ENCODE results near the gene GPR37L1. TPM values are rescaled to one million over a fixed set of nuclear protein-coding genes. Genes with fewer than 3 reads are reported as not detected.
A peak's percentile ranks its signal among the peaks of the same experiment; 100 is the strongest.
"Not testable (repeated sequence)": the region's sequence is repeated elsewhere in the genome, so short reads cannot be mapped to it uniquely, and the experiment has no call there.

The GPR37L1 gene
- total RNA-seq, 1 donor from 2014 or later: not detected

- DNase-seq (ENCODE audit: low spot score): no peak
- intact Hi-C loops (cut with DNase I): loop anchor here (10.0 kb wide), 1 partner anchor 236 kb away; no protein-coding TSS in a partner anchor
Observed at GRCh38 chr1:202130297-202130721, 7.6 kb downstream of the GPR37L1 start.

- intact Hi-C loops (cut with DNase I): loop anchor here (10.0 kb wide), 1 partner anchor 236 kb away; no protein-coding TSS in a partner anchor
- no peak for DNase-seq (ENCODE audit: low spot score)
Observed at GRCh38 chr1:202130816-202131522, 8.3 kb downstream of the GPR37L1 start.

GRCh38 chr1:202131956-202132821 is 9.5 kb downstream of the GPR37L1 start:
- intact Hi-C loops (cut with DNase I): loop anchor here (10.0 kb wide), 1 partner anchor 237 kb away; no protein-coding TSS in a partner anchor
- DNase-seq (ENCODE audit: low spot score): no peak

- intact Hi-C loops (cut with DNase I): loop anchor here (10.0 kb wide), 1 partner anchor 238 kb away; no protein-coding TSS in a partner anchor
- DNase-seq (ENCODE audit: low spot score): no peak
Observed at GRCh38 chr1:202133001-202133400, 10.3 kb downstream of the GPR37L1 start.

- intact Hi-C loops (cut with DNase I): loop anchor here (10.0 kb wide), 1 partner anchor 239 kb away; no protein-coding TSS in a partner anchor
- DNase-seq (ENCODE audit: low spot score): no peak
Observed at GRCh38 chr1:202133496-202133895, 10.8 kb downstream of the GPR37L1 start.

- DNase-seq (ENCODE audit: low spot score): no peak
- intact Hi-C loops (cut with DNase I): loop anchor here (10.0 kb wide), 1 partner anchor 239 kb away; no protein-coding TSS in a partner anchor
Observed at GRCh38 chr1:202133989-202134388, 11.3 kb downstream of the GPR37L1 start.

GRCh38 chr1:202134645-202135172 is 12.0 kb downstream of the GPR37L1 start:
- no peak for DNase-seq (ENCODE audit: low spot score)
- intact Hi-C loops (cut with DNase I): loop anchor here (5.0 to 10.0 kb wide), 2 partner anchors 127 to 240 kb away; no protein-coding TSS in a partner anchor

- DNase-seq (ENCODE audit: low spot score): peak; percentile 80
- intact Hi-C loops (cut with DNase I): loop anchor here (5.0 to 10.0 kb wide), 2 partner anchors 128 to 240 kb away; no protein-coding TSS in a partner anchor
Observed at GRCh38 chr1:202135221-202135721, 12.6 kb downstream of the GPR37L1 start.

- intact Hi-C loops (cut with DNase I): no loop called here
Observed at GRCh38 chr1:202140833-202141232, 18.1 kb downstream of the GPR37L1 start.

GRCh38 chr1:202141468-202141867 is 18.8 kb downstream of the GPR37L1 start:
- DNase-seq (ENCODE audit: low spot score); intact Hi-C loops (cut with DNase I): not testable (repeated sequence)

More at GRCh38 chr1:202140833-202141232, 18.1 kb downstream of the GPR37L1 start:
- DNase-seq (ENCODE audit: low spot score): no peak

GRCh38 chr1:202143011-202143767 is 20.5 kb downstream of the GPR37L1 start:
- DNase-seq (ENCODE audit: low spot score): no peak
- intact Hi-C loops (cut with DNase I): no loop called here

GRCh38 chr1:202143768-202144401 is 21.2 kb downstream of the GPR37L1 start:
- intact Hi-C loops (cut with DNase I): no loop called here

GRCh38 chr1:202144402-202145067 is 21.8 kb downstream of the GPR37L1 start, which contains the start of gene ARL8A:
TSS of gene ARL8A (minus strand) at chr1:202144737. CDS start at chr1:202144572, 165 bp downstream.
- intact Hi-C loops (cut with DNase I): no loop called here

More at GRCh38 chr1:202143768-202144401, 21.2 kb downstream of the GPR37L1 start:
- DNase-seq (ENCODE audit: low spot score): peak; percentile 81

GRCh38 chr1:202145068-202145743 is 22.5 kb downstream of the GPR37L1 start:
- no peak for DNase-seq (ENCODE audit: low spot score)
- intact Hi-C loops (cut with DNase I): no loop called here

More at GRCh38 chr1:202144402-202145067, 21.8 kb downstream of the GPR37L1 start, which contains the start of gene ARL8A:
- DNase-seq (ENCODE audit: low spot score): peak; percentile 92

- intact Hi-C loops (cut with DNase I); DNase-seq (ENCODE audit: low spot score): not testable (repeated sequence)
Observed at GRCh38 chr1:202145744-202146140, 23.0 kb downstream of the GPR37L1 start.

GRCh38 chr1:202146279-202146678 is 23.6 kb downstream of the GPR37L1 start:
- no peak for DNase-seq (ENCODE audit: low spot score)
- intact Hi-C loops (cut with DNase I): no loop called here

GRCh38 chr1:202146993-202147392 is 24.3 kb downstream of the GPR37L1 start:
- intact Hi-C loops (cut with DNase I): no loop called here
- no peak for DNase-seq (ENCODE audit: low spot score)

Data from cardiac septum (tissue), 1 donor.